ENCODE measurements around the gene STAG1.
"Not testable (repeated sequence)": the region's sequence is repeated elsewhere in the genome, so short reads cannot be mapped to it uniquely, and the experiment has no call there.

The STAG1 gene

DNA sequence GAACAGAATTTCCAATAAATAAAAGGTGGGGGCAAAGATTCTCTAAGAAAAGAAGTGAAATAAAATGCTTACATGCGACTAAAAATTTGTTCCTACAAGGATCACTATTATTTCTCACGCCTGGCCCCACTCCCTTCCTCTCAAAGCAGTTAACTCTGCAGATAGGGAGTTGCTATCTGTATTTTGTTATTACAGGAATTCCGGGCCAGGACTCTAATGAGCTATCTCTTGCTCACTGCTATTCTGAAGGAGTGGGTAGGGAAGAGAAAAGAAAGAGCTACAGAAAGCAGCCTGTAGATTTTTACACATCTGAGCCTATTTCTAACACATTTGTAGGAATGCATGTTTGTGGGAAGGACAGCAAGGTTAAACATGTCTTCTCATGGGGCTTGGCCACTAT, 361.6 kb downstream of the STAG1 start:
- DNase-seq (ENCODE audit: low read depth) = no peak

DNA sequence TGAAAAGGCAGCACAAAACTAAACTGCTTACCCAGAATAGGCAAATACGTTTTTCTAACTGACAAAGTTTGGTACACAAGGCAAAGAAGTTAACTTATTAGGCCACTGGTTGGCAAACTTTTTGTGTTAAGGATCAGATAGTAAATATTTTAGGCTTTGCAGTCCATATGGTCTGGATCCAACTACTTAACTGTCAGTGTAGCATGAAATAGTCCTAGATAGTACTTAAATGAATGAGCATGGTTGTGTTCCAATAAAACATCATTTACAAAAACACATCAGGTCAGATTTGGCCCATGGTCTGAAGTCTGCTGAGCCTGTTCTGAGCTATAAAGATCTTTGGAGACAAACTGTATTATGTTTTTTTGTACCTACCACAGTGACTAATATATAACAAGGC, 365.1 kb downstream of the STAG1 start:
- no peak for DNase-seq (ENCODE audit: low read depth)

DNA sequence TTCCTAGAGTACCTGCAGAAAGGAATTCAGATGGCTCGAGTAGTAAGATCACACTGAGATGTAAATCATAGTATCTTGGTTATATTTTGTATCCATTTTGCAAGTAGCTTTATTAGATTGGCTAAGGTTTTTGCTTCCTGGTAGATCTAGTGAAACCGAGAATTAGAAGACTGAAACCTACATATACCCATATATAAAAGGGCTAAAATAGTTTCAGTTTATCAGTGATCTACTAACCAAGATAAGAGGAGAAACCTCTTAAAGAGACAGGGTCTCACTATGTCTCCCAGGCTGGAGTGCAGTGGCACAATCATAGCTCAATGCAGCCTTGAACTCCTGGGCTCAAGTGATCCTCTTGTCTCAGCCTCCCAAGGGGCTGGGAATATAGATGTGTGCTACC, 366.7 kb downstream of the STAG1 start:
- DNase-seq (ENCODE audit: low read depth) = no peak

DNA sequence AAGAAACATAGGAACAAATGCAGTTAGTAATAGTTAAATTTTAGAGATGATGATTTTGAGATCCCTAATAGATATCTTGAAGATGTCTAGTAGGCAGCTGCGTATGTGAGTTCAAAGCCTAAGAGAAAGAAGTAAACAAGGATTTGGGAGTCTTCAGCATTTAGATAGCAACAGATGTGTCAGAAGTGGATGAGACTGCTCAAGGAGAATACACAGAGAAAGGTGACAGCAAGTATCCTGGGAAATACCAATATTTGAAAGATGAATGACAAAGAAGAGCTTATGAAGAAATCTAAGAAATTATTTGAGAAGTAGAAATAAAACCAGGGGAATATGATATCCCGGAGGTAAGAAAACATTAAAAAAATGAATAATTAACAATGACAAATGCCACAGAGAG, 371.1 kb downstream of the STAG1 start:
- DNase-seq (ENCODE audit: low read depth) = no peak

DNA sequence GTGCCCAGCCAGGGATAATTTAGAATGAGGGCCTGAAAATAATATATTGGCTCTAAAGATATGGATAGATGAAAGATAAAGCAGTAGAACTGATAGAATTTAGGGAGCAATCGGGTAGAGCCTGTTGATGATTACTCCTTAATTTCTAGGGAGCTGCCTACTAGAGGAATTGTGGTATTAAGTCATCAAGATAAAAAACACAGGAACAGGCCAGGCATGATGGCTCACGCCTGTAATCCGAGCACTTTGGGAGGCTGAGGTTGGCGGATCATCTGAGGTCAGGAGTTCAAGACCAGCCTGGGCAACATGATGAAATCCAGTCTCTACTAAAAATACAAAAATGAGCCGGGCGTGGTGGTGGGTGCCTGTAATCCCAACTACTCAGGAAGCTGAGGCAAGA, 371.6 kb downstream of the STAG1 start:
- no peak for DNase-seq (ENCODE audit: low read depth)

DNA sequence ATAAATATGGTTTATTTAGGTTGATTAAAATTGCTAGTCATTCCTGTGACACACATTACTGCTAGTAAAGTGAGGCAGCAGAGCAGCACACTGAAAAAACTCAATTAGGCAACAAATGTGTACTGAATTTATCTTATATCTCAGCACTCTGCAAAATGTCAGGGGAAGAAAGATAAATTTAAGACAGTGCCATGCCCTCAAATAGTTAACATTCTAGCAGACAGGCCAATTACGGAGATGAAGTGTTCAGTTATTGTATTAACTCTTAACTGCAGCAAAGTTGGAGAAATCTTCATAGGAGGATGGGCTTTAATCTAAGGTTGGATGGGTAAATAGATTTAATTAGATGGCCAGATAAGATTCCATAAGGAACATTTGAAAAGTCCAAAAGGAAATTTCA, 374.2 kb downstream of the STAG1 start:
- no peak for DNase-seq (ENCODE audit: low read depth)

DNA sequence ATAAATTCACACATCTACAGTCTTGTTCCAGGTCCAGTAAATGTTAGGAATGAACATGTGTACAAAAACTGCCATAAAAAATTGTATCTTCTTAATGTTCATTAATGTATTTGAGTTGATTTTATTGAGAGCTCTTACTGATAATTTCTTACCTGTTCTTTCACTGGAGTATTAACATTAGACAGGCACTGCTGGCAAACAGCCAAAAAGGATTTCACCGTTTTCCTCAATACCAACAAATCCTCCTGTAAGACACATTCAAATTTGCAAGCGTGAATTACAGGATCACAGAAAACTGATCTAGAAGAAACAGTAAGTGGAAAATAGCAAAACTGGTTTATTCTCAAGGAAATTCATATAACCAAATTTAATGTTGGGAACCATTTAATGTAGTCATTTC, 374.7 kb downstream of the STAG1 start:
- DNase-seq (ENCODE audit: low read depth) = no peak

DNA sequence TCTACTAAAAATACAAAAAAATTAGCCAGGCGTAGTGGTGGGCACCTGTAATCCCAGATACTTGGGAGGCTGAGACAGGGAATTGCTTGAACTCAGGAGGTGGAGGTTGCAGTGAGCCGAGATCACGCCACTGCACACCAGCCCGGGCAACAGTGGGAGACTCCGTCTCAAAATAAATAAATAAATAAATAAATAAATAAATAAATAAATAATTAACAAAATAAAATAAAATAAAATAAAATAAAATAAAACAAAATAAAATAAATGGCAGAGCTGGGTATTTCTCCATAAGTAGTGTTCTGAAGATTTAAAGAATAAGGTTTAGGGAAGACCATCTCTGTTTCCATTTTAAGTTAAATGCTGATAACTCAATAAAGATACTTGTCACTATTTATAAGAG, 376.4 kb downstream of the STAG1 start:
- DNase-seq (ENCODE audit: low read depth) = not testable (repeated sequence)

DNA sequence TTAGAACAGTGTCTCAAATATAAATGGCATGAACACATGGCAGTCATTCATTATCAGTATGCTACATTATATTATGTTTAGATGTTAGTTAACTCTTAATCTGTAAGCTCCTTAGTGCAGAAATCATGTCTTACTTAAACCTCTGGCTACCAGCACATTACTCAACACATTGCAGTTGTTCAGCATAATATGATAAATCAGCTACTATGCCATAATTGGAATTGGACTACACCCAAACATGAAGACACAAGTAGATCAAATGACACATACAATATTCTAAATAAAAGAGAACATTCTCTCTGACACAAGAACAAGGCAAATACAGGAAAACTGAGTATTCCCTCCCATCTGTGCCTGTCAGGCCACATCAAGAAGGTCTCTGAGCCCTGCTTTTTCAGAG, 385.9 kb downstream of the STAG1 start:
- DNase-seq (ENCODE audit: low read depth) = no peak

DNA sequence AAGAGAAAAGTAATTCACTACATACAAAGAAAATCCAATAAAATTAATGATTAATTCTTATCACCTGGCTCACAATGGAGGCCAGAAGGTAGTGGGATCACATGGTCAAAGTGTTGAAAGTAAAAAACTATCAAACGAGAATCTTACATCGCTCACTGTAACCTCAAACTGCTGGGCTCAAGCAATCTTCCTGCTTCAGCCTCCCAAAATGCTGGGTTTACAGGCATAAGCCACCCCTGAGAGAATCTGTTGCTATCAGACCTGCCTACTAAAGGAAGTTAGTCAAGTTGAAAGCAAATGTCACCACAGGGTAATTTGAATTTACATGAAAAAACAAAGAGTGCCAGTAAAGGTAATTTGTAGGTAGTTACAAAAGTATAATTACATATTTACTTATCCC, 398.7 kb downstream of the STAG1 start:
- no peak for DNase-seq (ENCODE audit: low read depth)

DNA sequence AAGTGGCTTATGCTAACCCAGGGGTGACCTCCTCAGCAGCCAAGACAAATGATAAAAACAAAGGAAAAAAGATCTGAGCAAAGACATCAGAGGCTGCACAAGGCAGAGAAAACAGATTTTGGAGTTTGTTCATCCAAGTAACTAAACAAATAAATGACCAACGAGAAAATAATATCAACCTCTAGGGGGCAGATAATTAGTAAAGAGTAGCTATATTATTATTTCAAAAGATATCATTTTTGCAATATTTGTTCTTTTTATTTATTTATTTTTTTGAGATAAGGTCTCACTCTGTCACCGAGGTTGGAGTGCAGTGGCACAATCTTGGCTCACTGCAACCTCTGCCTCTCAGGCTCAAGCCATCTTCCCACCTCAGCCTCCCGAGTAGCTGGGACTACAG, 400.3 kb downstream of the STAG1 start:
- no peak for DNase-seq (ENCODE audit: low read depth)

DNA sequence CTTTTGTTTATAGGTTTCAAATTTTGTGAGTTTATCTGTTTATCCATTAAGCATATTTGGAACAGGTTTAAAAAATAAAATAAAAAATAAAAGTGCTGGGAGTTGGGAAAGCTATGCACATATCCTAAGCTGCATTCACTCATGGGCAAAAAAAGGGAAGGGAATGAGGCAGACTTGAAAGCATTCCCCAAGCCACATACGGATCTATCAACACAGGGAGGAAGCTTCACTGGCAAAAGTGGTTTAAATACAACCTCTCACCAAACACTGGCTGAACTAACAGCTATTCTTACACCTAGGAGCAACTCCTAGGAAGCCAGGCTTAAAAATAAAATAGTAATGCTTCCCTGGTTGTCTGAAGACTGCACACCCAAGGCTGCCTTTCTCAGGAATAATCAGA, 400.8 kb downstream of the STAG1 start:
- no peak for DNase-seq (ENCODE audit: low read depth)

DNA sequence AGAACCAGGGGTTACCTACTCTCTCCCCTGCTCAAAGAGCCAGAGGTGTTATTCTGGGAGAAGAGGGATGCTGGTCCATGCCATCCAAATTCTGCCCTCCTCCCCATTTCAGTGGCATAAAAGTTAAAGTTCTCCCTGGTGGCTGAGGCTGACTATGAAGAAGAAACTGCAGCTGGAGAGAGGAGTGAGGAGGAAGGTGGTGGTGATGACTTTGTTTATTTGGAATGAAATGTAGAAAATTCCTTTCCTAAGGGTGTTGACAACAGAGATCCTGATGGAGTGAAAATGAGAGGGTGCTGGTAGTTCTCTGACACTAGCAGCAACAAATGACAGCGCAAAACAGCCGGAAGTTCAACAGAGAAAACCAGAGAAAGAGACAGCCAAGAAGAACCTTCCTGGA, 401.6 kb downstream of the STAG1 start:
- DNase-seq (ENCODE audit: low read depth) = no peak

DNA sequence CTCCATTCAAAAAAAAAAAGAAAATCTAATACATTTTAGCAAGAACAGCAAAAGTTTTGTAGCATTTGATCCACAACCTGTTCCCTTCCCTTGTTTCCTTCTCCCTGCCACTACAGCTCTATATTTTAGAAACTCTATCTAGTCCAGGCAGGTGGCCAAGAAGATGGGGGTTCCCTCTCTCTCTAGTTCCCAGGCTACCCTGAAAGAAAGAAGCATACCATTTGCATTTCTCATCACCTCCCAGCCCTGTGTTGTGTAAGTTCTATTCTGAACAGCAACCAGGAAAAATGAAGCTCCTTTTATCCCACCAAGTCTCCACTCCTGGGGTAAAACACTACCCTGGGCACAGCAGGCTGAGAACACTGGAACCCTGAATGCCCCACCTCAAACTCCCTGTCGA, 402.0 kb downstream of the STAG1 start:
- DNase-seq (ENCODE audit: low read depth) = no peak

DNA sequence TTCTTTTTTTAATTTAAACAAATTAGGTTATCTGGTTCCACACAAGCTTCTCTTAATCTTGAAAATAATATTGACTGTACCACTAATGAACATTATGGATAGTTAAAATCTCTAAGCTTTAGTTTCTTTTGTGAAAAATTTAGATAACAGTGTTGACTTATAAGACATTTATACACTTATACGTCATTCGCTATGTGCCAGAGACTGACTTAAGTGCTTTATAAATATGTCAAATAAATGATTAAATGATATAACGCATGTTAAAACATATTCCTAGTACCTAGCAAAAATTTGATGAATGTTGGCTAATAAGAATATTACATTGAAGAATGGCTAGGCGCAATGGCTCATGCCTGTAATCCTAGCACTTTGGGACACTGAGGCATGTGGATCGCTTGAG, 405.7 kb downstream of the STAG1 start:
- no peak for DNase-seq (ENCODE audit: low read depth)

DNA sequence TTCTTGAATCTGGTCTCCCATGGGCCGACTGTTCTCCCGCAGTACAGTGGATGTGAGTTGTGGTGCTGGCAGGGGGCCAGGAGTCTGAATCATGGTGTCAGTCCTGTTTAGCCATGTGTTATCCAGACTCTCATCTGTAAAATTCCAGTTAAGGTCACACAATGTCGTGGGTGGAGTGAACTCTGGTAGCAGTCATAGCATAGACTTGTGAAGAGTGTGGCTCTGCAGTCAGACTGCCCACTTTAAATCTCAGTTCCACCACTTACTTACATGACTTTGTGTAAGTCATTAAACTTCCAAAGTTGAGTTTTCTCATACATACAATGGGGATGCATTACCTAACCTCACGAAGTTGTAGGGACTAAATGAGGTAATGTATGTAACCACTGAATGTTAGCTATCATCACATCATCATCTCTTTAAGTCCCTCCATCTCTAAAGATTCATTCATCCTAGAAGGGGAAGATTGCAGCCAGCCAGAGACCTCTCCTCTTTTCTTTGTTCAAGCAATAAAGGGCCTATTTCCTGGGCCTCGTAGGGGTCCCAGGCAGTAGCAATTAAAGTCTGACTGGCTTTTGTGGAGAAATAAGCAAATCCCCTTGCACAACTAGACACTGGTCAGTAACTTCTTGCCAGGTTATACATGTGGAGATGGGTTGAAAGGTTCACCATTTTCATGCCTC, 408.2 kb downstream of the STAG1 start:
- DNase-seq (ENCODE audit: low read depth) = no peak

DNA sequence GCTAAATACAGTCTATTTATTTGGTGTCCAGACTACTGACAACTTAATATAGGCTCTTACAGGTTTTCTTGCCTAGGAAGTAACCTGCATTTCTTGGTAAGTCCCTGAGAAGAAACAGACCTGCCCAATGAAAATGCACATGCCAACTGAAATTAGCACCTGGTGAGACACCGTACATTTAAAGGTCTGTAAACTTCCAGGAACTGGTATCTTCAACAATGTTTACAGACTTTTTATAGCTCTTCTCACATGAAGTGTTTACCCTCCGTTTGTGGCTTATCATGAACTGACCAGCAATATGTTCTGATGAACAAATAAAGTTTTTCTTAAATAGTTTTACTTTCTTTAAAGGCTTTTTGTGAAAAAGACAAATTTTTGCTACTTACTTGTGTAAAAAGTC, 408.7 kb downstream of the STAG1 start:
- DNase-seq (ENCODE audit: low read depth) = no peak

DNA sequence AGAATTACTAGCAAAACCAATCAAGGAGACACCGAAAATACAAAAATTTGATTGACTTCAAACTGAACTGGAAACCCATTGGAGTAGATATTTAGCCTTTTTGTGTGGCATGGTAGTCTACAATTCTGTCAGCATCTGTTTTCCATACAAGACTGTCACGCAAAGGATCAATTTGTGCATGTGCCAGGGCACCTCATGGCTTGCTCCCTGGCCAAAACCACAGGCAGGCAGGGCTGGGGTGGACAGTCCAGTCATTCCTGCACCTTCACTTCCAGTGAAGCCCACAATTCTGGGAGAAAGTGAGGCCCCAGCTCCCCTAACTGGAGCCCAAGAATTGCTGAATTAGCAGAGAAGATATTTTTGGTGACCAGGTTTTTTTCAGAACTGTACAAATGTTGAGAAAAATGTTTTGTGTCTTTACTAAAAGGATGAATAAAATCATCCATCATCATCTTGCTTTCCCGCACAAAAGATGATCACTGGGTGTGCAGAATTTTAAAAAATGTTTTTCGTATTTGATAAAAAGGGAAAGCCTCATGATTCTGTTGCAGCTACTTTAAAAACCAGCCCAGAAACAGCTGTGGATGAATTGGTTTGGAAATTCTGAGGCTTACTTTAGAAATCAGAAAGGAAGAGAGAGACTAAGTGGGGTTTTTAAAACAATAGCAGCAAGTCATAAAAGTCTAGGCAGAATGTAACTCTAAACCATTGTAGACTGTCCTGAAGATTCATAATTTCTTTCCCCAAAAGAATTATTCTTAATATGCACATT, 415.7 kb downstream of the STAG1 start:
- no peak for DNase-seq (ENCODE audit: low read depth)

DNA sequence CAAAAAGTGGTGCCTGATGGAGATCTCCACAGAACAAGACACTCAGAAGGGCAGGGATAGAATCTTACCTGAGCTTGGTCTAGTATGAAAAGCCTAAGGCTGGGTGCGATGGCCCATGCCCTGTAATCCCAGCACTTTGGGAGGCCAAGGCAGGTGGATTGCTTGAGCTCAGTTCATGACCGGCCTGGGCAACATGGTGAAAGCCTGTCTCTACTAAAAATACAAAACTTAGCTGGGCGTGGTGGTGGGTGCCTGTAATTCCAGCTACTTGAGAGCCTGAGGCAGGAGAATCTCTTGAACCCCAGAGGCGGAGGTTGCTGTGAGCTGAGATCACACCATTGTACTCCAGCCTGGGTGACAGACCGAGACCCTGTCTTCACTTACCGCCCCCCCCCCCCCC, 417.5 kb downstream of the STAG1 start:
- DNase-seq (ENCODE audit: low read depth) = not testable (repeated sequence)

DNA sequence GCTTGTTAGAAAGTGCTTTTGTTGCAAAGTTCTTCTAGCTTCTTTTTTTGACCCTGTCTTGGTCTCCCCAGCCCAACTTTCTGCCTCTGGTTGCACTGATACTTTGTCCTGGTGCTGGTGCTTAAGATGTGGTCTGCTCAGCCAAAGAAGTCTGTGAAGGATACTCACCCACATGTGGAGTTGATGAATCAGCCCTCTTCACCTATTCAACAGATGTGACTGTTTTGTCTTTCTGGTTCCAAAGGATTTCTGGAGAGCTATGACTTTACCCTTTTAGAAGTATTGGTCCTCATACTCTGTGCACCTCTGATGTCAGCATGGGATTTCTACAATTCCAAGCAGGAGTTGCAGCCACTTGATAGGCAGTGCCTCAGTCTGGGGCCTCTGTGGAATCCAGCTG, 418.0 kb downstream of the STAG1 start:
- DNase-seq (ENCODE audit: low read depth) = no peak

DNA sequence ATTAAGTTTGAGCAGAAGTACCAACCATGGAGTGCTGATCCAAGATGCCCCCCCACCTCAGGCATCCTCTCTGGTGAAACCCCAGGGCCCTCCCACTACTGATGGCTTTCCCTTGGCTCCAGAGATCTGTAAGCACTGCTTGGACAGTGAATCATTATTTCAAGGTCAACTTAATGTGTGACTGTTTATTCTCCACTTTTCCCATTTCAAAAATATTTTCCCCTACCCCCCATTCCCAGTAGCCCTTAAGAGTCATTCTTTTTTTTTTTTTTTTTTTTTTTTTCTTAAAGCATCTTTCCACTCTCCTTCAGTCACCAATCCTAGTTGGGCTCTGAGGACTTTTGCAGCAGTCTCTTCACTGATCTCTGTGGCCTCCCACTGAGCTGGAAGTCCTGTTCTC, 419.4 kb downstream of the STAG1 start:
- DNase-seq (ENCODE audit: low read depth) = no peak

DNA sequence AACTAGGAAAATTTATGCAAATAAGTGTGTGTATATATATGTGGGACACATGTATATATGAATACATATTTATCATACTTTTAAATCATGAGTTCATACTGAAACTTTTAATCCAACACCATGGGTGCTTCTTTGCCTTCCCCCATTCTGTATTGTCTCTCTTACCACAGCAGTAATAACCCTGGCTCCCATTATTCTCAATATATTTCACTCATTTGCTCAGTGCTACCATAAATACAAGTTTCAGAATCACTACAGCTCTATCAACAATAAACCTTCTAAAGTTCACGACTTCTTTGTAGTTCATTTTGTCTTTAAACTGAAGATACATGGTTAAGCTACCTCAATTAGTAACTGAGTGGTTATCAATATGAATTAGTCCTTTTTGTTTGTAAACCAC, 419.9 kb downstream of the STAG1 start:
- no peak for DNase-seq (ENCODE audit: low read depth)

DNA sequence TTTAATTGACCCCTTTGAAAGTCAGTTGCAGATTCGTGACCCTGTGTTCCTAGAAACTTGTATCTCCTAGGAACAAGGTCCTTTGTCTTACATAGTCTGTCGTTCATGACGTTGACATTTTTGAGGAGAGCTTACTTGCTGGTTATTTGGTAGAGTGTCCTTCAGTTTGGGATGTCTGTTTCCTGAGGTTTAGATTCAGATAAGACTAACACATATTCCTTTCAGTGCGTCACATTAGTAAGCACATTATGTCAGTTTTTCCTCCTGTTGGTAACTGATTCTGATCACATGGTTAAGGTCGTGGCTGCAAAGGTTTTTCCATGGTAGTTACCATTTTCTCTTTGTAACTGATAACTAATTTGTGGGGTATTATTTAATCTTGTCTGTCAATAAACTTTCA, 421.3 kb downstream of the STAG1 start:
- DNase-seq (ENCODE audit: low read depth) = no peak

DNA sequence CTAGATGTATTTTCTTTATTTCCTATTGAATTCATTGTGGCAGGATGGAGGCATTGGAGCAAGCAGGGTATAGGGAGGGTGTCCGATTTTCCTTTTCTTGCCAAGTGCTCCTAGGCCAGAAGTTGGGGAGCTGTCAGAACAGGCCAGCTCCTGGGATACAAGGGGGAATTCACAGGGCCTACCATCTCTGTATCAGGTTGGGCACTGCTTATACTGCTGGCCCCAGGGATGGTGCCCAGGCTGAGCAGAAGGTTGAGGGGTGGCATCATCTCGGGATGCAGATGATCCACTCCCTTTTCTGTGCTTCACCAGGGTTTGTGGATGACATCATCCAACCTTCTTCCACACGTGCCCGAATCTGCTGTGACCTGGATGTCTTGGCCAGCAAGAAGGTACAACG, 422.6 kb downstream of the STAG1 start:
- no peak for DNase-seq (ENCODE audit: low read depth)

Measured in stimulated activated CD8-positive, alpha-beta memory T cell treated with anti-CD3 and anti-CD28 coated beads, Interleukin-15, amount 100 ng/mL, for 24 hours (primary cell).